HL-60 (cell line): ENCODE results near the gene KARS1.

Experiments used
- DNase-seq, 2 experiments: peaks; one replicate each; pipeline ENCODE4 v3.0.0-alpha.2; 2010 to 2020; ENCODE audit warnings: low read depth in 1 of 2, low spot score in 1 of 2
- H3K27ac ChIP-seq: fragments of 250-450 bp; sonication (Bioruptor Pico); replicated peaks from 2 replicates; pipeline ENCODE4 v1.5.1; 2020; ENCODE audit warnings: mild to moderate bottlenecking, moderate library complexity
- H3K27me3 ChIP-seq: fragments of 250-450 bp; sonication (Bioruptor Pico); 2 replicates; pipeline ENCODE4 v1.5.1; 2021; ENCODE audit warnings: mild to moderate bottlenecking, moderate library complexity; ENCODE audit not compliant: insufficient read depth, poor library complexity, severe bottlenecking
- H3K4me3 ChIP-seq: replicated peaks from 2 replicates; pipeline ENCODE4 v1.5.1; 2011; ENCODE audit warnings: mild to moderate bottlenecking, control low read depth, low read length; ENCODE audit not compliant: insufficient read depth
- GABPA ChIP-seq: IDR thresholded peaks from 2 replicates; pipeline ENCODE4 v1.6.1; 2012; ENCODE audit warnings: low read depth
- POLR2AphosphoS5 ChIP-seq: IDR thresholded peaks from 2 replicates; pipeline ENCODE4 v1.6.1; 2012; ENCODE audit warnings: low read depth
- REST ChIP-seq: IDR thresholded peaks from 2 replicates; pipeline ENCODE4 v1.6.1; 2012; ENCODE audit warnings: low read depth; ENCODE audit not compliant: insufficient replicate concordance
- SPI1 ChIP-seq: IDR thresholded peaks from 2 replicates; pipeline ENCODE4 v1.6.1; 2012; ENCODE audit warnings: low read depth, mild to moderate bottlenecking, borderline replicate concordance
- TF ChIP-seq, protein P1 (sequence below): IDR thresholded peaks from one replicate; pipeline ENCODE4 v1.5.1; 2011; ENCODE audit warnings: low read length, control low read depth, inconsistent platforms; ENCODE audit not compliant: insufficient read depth

The KARS1 gene

DNA sequence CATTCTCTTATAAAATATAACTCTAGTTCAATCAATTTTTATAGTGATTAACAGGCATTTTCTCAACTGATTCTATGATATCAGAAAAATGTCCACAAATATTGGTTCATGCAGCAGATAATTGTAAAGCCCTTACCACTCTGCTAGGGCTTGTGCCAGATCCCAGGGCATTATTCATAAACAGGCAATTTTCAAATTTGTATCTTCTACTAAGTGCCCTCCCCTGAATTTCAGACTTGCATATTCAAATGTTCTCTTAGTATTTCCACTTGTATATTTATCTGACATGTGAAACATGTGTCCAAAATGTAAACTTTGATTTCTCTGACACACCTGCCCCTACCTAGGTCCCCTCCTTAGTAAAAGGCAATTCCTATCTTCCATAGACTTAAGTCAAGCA, 20.0 kb upstream of the KARS1 start:
- TF ChIP-seq POLR2AphosphoS5 (no peak), SPI1 (no peak), REST (no peak), GABPA (no peak)
- TF ChIP-seq, protein P1, sequence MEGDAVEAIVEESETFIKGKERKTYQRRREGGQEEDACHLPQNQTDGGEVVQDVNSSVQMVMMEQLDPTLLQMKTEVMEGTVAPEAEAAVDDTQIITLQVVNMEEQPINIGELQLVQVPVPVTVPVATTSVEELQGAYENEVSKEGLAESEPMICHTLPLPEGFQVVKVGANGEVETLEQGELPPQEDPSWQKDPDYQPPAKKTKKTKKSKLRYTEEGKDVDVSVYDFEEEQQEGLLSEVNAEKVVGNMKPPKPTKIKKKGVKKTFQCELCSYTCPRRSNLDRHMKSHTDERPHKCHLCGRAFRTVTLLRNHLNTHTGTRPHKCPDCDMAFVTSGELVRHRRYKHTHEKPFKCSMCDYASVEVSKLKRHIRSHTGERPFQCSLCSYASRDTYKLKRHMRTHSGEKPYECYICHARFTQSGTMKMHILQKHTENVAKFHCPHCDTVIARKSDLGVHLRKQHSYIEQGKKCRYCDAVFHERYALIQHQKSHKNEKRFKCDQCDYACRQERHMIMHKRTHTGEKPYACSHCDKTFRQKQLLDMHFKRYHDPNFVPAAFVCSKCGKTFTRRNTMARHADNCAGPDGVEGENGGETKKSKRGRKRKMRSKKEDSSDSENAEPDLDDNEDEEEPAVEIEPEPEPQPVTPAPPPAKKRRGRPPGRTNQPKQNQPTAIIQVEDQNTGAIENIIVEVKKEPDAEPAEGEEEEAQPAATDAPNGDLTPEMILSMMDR = no peak
- DNase-seq = no peak
- Histone ChIP-seq H3K27ac (no peak overlapping the region), H3K4me3 (no peak overlapping the region), H3K27me3 (no peaks in the 10 kb centered on the region)

- Histone ChIP-seq H3K4me3 (no peak overlapping the region), H3K27me3 (no peaks in the 10 kb centered on the region), H3K27ac (no peak overlapping the region)
- TF ChIP-seq, protein P1 = no peak
- TF ChIP-seq SPI1 = no peak
- TF ChIP-seq GABPA = no peak
- no peak for TF ChIP-seq POLR2AphosphoS5
- no peak for TF ChIP-seq REST
- no peak for DNase-seq
Observed at GRCh38 chr16:75660726-75661302, 13.3 kb upstream of the KARS1 start.

DNA sequence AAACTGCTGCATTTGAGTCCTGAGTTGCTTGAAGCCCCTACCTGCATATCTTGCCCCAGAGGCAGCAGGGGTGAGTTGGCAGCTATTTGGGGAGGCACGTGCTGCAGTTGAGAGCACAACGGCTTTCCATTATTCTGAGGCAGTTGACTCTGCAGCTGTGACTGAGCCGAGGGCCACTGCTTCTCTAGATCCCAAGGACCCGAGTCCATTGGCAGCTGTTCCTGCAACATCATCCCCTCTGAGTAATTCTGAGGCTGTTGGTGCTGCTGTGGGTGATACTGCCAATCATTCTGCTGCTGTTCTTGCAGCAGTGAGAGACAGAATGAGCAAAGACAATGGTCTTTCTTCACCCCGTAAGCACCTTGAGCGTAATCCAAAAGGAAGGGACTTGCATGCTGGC, 12.9 kb upstream of the KARS1 start:
- DNase-seq = no peak
- H3K4me3 ChIP-seq = no peak overlapping the region
- no peaks in the 10 kb centered on the region for H3K27me3 ChIP-seq
- no peak overlapping the region for H3K27ac ChIP-seq
- TF ChIP-seq SPI1 (no peak), GABPA (no peak), REST (no peak), POLR2AphosphoS5 (no peak)
- TF ChIP-seq, protein P1 = no peak
